ENCODE measurements around the gene HMCN1.
A peak's percentile ranks its signal among the peaks of the same experiment; 100 is the strongest.

The HMCN1 gene

GRCh38 chr1:185733818-185734735 is at the start of gene HMCN1:
Gene HMCN1 (plus strand): TSS chr1:185734391. CDS start chr1:185734780, 389 bp downstream.
- peak; percentile 66 for DNase-seq

- no peak for DNase-seq
Measured at GRCh38 chr1:185686821-185687778, 47.1 kb upstream of the HMCN1 start.

- DNase-seq = no peak
Measured at GRCh38 chr1:185690527-185690926, 43.7 kb upstream of the HMCN1 start.

GRCh38 chr1:185693654-185694053 is 40.5 kb upstream of the HMCN1 start:
- DNase-seq = no peak

- DNase-seq = peak; percentile 84
Measured at GRCh38 chr1:185694081-185694480, 40.1 kb upstream of the HMCN1 start.

GRCh38 chr1:185695299-185695698 is 38.9 kb upstream of the HMCN1 start:
- DNase-seq = peak; percentile 13

- no peak for DNase-seq
Measured at GRCh38 chr1:185696422-185697150, 37.6 kb upstream of the HMCN1 start.

GRCh38 chr1:185699874-185700273 is 34.3 kb upstream of the HMCN1 start:
- DNase-seq = no peak

GRCh38 chr1:185701650-185702049 is 32.5 kb upstream of the HMCN1 start:
- peak; percentile 19 for DNase-seq

- peak; percentile 23 for DNase-seq
Measured at GRCh38 chr1:185704181-185704580, 30.0 kb upstream of the HMCN1 start.

GRCh38 chr1:185716095-185716494 is 18.1 kb upstream of the HMCN1 start:
- DNase-seq = no peak

- no peak for DNase-seq
Measured at GRCh38 chr1:185719021-185719420, 15.2 kb upstream of the HMCN1 start.

GRCh38 chr1:185720633-185721272 is 13.4 kb upstream of the HMCN1 start:
- DNase-seq = peak; percentile 67

GRCh38 chr1:185721553-185721952 is 12.6 kb upstream of the HMCN1 start:
- DNase-seq = no peak

- no peak for DNase-seq
Measured at GRCh38 chr1:185722098-185722497, 12.1 kb upstream of the HMCN1 start.

GRCh38 chr1:185727726-185728125 is 6.5 kb upstream of the HMCN1 start:
- DNase-seq = no peak

GRCh38 chr1:185731446-185731845 is 2.7 kb upstream of the HMCN1 start:
- no peak for DNase-seq

- no peak for DNase-seq
Measured at GRCh38 chr1:185732951-185733350, 1.2 kb upstream of the HMCN1 start.

GRCh38 chr1:185734929-185735700 is 924 bp downstream of the HMCN1 start:
- no peak for DNase-seq

- DNase-seq = no peak
Measured at GRCh38 chr1:185735701-185736064, 1.5 kb downstream of the HMCN1 start.

GRCh38 chr1:185739967-185740366 is 5.8 kb downstream of the HMCN1 start:
- DNase-seq = no peak

GRCh38 chr1:185741551-185741950 is 7.4 kb downstream of the HMCN1 start:
- DNase-seq = no peak
